Fibroblast of the aortic adventitia (primary cell): ENCODE data around the gene TEX38. TPM values are rescaled to one million over a fixed set of nuclear protein-coding genes. Genes with fewer than 3 reads are reported as not detected.

Source experiments
- DNase-seq: peaks from one replicate; pipeline ENCODE4 v3.0.0-alpha.2; 2010; ENCODE audit warnings: low read depth
- H3K4me3 ChIP-seq: 2 replicates; pipeline ENCODE4 v1.5.1; 2011; ENCODE audit warnings: low read depth, mild to moderate bottlenecking, control low read depth, low read length, moderate library complexity
- total RNA-seq: library from RNA; depleted of rRNA; stranded (reverse); fragments of >200 nt; gene quantifications from 2 replicates; pipeline ENCODE4 v1.2.3, GENCODE V29; 2012; ENCODE audit warnings: low replicate concordance
- TF ChIP-seq, protein P1 (sequence below): IDR thresholded peaks from 2 replicates; pipeline ENCODE4 v1.5.1; 2011; ENCODE audit warnings: mild to moderate bottlenecking, low read length, control low read depth, inconsistent platforms; ENCODE audit not compliant: insufficient read depth

TEX38 gene
- total RNA-seq, 1 donor = not detected

DNA sequence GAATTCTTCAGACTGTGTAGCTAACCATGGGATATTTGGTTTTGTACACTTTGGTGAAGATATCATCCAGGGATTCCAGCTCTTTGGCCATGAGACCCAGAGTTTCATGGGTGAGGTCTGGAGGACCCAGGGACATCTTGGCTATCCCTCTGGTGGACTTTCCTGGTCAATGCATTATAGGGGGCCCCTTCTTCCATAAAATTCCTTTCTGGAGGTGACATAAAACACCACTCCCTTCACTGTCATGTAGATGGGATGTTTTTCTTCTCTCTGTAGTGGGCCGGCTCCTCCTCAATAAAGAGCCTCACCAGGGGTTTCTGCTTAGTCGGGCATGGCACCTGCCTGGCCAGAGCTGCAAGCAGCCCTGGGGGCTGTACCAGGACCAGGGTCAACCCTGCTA is 5.7 kb upstream of the TEX38 start:
- no peak for DNase-seq
- TF ChIP-seq, protein P1, sequence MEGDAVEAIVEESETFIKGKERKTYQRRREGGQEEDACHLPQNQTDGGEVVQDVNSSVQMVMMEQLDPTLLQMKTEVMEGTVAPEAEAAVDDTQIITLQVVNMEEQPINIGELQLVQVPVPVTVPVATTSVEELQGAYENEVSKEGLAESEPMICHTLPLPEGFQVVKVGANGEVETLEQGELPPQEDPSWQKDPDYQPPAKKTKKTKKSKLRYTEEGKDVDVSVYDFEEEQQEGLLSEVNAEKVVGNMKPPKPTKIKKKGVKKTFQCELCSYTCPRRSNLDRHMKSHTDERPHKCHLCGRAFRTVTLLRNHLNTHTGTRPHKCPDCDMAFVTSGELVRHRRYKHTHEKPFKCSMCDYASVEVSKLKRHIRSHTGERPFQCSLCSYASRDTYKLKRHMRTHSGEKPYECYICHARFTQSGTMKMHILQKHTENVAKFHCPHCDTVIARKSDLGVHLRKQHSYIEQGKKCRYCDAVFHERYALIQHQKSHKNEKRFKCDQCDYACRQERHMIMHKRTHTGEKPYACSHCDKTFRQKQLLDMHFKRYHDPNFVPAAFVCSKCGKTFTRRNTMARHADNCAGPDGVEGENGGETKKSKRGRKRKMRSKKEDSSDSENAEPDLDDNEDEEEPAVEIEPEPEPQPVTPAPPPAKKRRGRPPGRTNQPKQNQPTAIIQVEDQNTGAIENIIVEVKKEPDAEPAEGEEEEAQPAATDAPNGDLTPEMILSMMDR = no peak
- no peak overlapping the region for H3K4me3 ChIP-seq

DNA sequence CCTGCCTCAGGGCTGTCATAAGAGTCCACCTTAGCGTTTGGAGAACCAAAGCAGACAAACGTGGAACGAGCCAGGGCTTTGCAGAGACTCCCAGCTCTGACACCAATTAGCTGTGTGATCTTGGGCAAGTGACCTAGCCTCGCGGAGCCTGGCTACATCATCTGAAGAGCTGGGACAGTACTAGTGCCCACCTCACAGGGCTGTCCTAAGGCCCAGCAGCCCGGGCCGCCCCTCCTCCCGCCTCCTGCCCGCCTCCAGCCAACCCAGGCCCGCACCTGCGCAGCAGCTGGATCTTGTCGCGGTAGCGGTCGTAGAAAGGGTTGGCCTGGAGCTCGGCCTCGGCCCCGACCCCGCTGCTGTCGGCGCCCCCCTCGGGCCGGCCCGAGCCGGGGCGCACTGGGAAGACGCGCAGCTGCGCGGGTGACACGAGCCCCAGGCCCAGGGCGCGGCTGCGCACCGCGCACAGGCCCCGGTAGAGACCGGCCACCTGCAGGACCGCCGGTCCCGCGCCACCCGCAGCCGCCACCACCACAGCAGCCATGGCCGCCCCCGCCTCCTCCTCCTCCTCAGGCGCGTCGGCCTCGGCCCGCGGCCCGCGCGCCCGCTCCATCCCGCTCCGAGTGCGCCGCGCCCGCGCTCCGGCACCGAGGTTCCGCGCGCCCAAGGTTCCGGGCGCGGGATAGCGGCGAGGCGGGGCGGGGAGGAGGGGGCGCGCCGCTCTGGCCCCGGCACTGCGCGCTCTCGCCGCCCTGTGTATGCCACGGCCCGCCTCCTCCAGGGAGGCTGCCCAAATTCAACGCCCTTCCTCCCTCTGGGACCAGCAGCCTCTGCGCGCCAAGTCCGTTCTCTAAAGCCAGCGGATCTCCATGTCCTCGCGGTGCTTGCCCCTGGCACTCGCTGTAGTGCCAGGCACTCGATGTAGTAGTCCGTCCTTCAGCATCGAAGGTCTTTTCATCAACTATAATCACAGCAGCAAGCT is 3.6 kb upstream of the TEX38 start, which contains the start of gene ATPAF1:
ATPAF1 (minus strand) TSS at position 583 of the 979 bp plus-strand sequence; CDS start at position 541, 42 bp downstream.
- TF ChIP-seq, protein P1 = no peak
- H3K4me3 ChIP-seq = peak within 1 kb of the TSS; percentile 87
- DNase-seq = peak; percentile 68

DNA sequence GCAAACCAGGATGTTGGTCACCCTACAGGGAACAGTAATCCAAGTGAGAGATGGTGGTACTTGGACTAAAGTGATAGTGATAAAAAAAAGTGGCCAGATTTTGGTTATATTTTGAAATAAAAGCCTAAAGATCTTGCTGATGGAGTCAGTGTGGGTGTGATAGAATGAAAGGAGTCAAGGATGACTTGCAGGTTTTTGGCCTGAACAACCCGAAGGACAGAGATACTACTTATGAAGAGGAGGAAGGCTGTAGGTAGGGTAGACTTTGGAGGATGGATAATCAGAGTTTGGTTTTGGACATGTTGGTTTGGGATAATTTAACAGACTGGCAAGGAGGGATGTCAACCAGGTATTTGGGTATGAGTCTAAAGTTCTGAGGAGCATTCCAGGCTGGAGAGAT is 1.5 kb upstream of the TEX38 start:
- TF ChIP-seq, protein P1 = no peak
- DNase-seq = no peak

DNA sequence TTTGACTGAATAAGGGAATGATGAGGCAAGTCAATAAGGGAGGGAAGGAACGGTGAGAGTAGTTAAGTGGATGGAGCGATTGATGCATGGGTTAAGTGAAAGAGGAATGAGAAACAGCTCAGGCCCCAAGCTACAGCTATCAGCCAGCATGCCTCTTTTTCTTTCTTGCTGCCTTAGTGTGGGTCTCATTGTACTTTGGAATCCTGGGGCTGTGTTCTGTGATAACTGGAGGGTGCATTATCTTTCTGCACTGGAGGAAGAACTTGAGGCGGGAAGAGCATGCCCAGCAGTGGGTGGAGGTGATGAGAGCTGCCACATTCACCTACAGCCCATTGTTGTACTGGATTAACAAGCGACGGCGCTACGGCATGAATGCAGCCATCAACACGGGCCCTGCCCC is 1.0 kb downstream of the TEX38 start:
- no peak overlapping the region for H3K4me3 ChIP-seq
- TF ChIP-seq, protein P1 = no peak
- DNase-seq = no peak

More for the DNA sequence above, 1.5 kb upstream of the TEX38 start:
- no peak overlapping the region for H3K4me3 ChIP-seq

DNA sequence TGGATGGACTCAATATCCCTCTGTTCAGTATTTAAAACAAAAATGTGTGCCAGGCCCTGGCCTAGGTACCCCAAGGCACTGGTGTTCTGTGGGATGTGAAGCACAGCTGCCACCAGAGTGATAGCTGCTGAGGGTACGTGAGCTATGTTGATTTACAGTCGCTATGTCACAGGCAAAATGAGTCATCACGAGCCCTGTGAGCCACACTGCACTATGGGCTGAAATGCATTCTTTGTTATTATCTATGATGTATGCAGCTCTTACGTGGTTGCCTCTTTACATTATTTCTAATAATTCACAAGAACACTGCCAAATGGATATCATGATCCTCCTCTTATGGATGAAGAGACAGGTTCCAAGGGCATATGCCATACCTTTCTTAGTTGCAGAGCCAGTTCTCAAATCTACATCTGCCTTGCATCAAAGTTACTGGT is 2.1 kb downstream of the TEX38 start:
- TF ChIP-seq, protein P1 = no peak
- no peak overlapping the region for H3K4me3 ChIP-seq
- DNase-seq = no peak

DNA sequence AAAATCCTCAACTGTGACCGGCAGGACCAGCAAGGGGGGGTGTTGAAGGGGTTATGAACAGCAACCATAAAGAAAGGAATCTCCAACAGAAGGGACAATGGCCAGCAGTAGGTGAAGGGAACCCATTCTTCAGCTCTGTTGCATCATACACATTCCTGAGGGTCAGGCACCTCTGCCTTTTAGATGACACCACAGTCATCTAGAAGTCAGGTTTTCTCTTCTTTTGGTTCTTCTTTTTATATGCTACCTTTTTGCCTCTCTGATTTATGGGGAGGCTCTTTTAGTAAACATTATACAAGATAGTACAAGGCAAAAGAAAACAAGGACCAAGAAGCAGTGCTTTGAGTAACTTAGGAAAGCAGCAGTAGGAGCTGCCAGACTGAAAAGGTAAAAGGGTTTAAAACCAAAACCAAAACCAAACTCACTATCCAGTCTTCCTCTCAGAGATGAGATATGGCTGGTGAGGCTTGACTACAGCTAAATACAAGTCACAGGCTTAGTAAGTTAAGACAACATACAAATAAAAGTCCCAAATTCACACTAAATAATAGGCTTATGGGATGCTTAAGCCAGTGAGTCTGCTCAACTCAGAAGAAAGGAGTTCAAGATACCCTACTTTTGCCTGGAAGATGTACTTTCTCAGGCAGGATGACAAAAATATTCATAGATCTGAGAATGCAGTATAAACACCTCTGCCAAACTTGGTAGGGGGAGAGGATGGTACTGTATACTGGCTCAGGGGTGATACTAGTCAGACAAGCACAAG is 4.1 kb downstream of the TEX38 start:
- no peak overlapping the region for H3K4me3 ChIP-seq
- TF ChIP-seq, protein P1 = no peak
- no peak for DNase-seq
